Activated naive CD4-positive, alpha-beta T cell treated with anti-CD3 and anti-CD28 coated beads, Interleukin-2, amount 50 U/mL, for 72 hours (primary cell): ENCODE results near the gene ALS2CL. TPM values are rescaled to one million over a fixed set of nuclear protein-coding genes. Genes with fewer than 3 reads are reported as not detected.
A peak's percentile ranks its signal among the peaks of the same experiment; 100 is the strongest.

Experiments
- ATAC-seq, 2 donors: fragments of 150-1000 bp; cut with Tn5 transposase; 2 replicates each; pipeline ENCODE4 v1.10.0; 2021; ENCODE audit warnings: mild to moderate bottlenecking in 2 of 2, moderate library complexity in 2 of 2
- DNase-seq, 2 donors: peaks; one replicate each; pipeline ENCODE4 v3.0.0; 2021 to 2022; ENCODE audit warnings: low spot score in 2 of 2
- H3K27ac Mint-ChIP-seq, 2 donors: one replicate each; pipeline ENCODE4 v1.8.0; 2022; ENCODE audit warnings: mild to moderate bottlenecking in 2 of 2, mixed read lengths in 2 of 2
- H3K36me3 Mint-ChIP-seq, 2 donors: one replicate each; pipeline ENCODE4 v1.8.0; 2022; ENCODE audit warnings: mixed read lengths in 2 of 2
- H3K9me3 Mint-ChIP-seq, 2 donors: one replicate each; pipeline ENCODE4 v1.8.0; 2022; ENCODE audit warnings: mixed read lengths in 2 of 2
- total RNA-seq, 2 donors: library from RNA; stranded (reverse); gene quantifications; one replicate each; pipeline ENCODE4 v1.2.3, GENCODE V29; 2022

The ALS2CL gene
- total RNA-seq, 2 donors from 2014 or later, result 2.0 to 8.1 TPM

DNA sequence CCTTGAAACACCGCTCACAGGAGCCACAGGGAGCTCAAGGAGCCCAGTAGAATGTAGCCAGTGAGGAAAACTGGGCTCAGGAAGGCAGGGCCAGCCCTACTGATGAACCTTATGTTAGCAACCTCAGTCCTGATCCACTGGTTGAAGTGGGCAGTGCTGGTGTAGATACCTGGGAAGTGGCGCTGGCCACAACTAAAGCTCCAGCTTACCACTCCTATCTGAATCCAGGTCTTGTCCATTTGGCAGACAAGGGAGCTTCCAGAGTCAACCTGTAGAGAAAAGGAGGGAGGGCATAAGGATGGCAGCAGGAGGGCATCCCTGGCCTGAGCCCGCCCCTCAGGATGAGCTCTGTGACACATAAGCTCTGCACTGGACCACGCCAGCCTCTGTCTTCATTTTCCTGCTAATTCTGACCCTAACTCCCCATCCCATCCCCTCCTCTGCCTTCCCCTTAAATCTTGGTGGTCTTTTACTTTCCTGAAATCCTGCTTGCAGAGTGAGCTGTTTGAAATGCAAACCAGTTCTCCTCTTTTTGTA lies 26.3 kb upstream of the ALS2CL start:
- ATAC-seq (no peak), DNase-seq (no peak)
- Mint-ChIP-seq H3K36me3 (no peaks in the 10 kb centered on the region), H3K27ac (no peak overlapping the region), H3K9me3 (no peaks in the 10 kb centered on the region)

DNA sequence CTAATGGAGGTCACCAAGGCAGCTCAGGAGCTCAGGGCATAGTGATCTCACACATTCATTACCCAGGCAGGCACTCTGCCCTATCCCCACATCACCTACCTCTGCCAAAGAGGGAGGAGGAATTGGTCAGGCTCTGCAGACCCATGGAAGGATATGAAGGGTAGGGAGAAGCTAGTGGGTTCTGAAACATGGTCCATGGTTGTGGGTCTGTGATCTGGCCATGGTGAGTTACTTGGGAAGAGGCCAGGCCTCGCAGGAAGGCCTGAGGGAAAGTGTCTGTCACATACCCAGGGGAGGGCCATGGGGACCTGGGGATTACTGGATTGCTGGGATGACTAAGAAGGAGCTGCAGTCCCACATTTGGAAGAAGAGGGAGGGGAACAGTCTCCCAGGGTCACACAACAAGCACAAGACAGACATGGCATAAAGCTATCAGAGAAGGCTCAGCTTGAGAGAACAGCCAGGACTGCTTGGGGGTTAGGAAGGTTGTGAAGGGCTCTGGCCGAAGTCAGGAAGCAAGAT lies 25.6 kb upstream of the ALS2CL start:
- ATAC-seq (no peak), DNase-seq (no peak)
- Mint-ChIP-seq H3K36me3 (no peaks in the 10 kb centered on the region), H3K9me3 (no peaks in the 10 kb centered on the region), H3K27ac (no peak overlapping the region)

DNA sequence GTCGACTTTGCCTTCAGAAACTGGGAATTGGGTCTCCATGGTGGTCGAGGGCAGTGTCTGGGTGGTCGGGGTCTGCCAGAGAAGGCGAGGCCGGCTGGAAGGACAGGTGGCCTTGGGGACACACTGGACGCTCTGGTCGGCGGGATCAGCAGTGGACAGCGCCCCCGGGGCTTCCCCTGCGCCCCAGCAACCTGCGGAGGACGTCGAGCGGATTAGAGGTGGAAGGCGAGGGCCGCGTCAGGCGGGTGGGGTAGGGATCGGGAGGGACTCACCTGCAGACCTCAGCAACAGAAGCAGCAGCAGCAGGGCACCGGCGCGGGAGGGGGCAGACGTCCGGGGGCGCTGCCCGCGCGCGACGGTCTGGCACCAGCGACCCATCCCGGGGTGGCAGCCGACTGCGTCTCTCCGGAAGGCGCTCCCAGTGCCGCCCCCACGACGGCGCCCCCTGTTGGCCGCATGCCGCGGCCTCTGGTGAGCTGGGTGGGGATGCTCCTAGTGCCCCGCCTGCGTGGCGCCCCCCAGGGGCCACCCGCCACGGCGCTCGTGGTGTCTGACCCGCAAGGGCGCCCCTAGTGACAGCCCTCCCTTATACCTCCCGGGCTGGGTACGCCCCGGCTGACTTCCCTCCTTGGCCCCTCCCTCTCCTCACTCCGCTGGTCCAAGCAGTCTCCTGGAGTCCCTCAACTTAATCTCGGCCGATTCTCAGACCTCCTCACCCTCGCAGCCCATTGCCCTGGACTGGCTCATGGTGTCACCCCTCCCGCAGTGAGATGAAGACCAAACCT lies 24.2 kb upstream of the ALS2CL start, which contains the start of gene PRSS50:
Gene PRSS50, minus strand, starts transcription at position 423 of the 785 bp plus-strand sequence. Its CDS starts 45 bp downstream, at position 378.
- ATAC-seq (peak in 1 of 2 donors; percentile 82), DNase-seq (peak in 1 of 2 donors; percentile 56)
- Mint-ChIP-seq H3K36me3 (no peaks in the 10 kb centered on the region), H3K9me3 (no peaks in the 10 kb centered on the region), H3K27ac (no peak within 1 kb of the TSS)

DNA sequence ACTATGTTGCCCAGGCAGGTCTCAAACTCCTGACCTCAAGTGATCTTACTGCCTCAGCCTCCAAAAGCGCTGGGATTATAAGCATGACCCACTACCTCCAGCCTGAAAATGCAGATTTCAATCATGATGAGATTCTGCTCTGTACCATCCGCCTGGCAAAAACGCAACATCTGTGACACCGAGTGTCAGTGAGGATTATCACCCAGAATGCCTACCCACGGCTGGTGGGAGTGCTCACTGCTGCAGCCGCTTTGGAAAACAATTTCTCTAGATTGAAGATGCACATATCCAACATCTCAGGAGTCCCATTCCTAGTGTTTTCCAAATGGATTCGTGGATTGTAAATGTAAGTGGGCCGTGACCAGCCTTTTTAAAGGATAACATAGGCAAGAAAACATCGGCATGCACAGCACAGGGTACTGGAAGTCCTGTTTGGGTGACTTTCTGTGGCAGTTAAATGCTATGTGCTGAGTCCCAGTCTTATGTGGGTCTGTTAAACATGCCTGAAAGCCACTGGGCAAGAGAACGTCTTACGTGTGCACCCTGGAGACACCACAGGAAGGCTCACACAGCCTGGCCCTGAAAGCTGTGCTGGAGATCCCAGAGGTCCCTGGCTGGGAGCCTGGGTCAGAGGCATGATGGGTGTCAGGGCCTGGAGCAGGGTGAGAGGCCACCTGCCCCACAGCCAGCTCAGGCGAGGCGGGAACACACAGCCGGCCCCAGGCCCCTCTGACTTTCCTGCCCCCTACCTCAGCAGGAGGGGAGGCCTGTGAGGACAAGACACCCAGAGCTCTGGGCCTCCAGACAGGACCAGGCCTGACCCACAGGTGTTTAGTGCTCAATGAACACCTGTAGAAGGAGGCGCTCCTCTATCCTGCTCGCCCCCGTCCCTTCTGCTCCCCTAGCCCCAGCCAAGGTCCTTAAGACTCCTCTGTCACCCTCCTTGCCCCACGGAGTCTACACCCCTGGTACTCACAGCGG lies 23.3 kb upstream of the ALS2CL start:
- DNase-seq, result no peak
- H3K9me3 Mint-ChIP-seq, result no peaks in the 10 kb centered on the region

DNA sequence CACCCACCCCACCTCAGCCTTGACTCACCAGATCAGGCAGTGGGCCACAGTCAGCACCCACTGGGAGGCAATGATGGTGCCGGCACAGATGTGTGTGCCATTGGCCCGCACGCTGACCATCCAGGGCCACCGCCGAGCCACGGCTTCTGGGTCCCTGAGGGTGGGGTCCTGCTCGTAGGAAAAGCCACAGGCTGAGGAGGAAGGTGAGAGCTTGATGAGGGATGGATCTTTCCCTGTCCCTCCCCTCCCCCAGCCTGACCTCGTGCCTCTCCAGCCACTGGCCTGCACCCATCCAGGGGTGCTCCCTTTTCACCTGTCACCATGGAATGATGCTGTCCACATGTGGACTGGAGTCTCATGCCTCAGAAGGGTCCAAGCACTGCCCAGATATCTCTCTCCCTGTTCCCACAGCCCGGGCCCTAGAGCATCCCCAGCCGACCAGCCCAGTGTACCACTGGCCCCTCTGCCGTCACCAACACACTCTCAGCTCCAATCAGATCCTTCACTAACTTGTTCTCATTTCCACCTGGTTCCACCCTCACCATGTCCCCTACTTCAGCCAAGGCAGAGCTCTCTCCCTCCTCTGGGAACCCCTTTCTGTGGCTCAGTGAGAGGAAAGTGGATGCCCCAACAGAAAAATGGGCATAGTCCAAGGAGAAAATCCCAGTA lies 22.2 kb upstream of the ALS2CL start:
- no peaks in the 10 kb centered on the region for H3K9me3 Mint-ChIP-seq
- DNase-seq (no peak), ATAC-seq (no peak)
- H3K36me3 Mint-ChIP-seq, result no peaks in the 10 kb centered on the region
- no peak overlapping the region for H3K27ac Mint-ChIP-seq

More for the DNA sequence above, 23.3 kb upstream of the ALS2CL start:
- H3K27ac Mint-ChIP-seq, result no peak overlapping the region
- ATAC-seq, result no peak
- H3K36me3 Mint-ChIP-seq, result no peaks in the 10 kb centered on the region

DNA sequence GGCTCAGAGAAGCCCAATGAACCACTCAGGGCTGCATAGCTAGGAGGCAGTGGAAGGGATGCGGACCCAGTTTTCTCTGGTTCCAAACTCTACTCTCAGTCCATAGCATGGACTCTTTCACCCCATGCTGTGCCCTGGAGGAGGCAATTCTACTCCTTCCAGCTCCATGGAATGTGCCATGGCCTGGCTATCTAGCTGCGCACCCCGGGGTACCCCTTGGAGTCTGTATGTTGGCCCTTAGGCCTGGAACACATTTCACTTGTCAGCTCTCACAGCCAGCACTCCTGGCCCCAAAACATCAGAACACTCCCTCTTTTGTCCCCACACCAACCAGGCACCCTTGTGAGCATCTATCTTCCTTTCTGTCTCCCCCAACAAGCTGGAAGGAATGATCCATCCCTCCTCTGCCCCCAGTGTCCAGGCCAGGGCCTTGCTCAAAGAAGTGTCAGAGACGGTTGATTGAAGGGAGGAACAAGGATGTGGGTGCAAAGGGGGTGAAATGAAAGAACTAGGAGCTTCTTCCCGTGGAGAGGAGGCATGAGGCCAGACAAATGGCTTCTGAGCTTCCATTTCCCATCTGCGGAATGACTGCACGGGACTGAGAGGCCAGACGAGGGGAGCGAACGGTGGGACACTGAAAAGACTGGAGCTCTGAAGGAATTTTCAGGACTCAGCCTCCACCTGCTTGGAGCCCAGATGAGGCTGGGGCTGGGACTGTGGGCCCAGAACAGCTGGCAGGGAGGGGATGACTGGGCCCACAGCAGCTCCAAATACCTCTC lies 21.4 kb upstream of the ALS2CL start:
- Mint-ChIP-seq H3K36me3 (no peaks in the 10 kb centered on the region), H3K9me3 (no peaks in the 10 kb centered on the region), H3K27ac (no peak overlapping the region)
- DNase-seq (no peak), ATAC-seq (no peak)

DNA sequence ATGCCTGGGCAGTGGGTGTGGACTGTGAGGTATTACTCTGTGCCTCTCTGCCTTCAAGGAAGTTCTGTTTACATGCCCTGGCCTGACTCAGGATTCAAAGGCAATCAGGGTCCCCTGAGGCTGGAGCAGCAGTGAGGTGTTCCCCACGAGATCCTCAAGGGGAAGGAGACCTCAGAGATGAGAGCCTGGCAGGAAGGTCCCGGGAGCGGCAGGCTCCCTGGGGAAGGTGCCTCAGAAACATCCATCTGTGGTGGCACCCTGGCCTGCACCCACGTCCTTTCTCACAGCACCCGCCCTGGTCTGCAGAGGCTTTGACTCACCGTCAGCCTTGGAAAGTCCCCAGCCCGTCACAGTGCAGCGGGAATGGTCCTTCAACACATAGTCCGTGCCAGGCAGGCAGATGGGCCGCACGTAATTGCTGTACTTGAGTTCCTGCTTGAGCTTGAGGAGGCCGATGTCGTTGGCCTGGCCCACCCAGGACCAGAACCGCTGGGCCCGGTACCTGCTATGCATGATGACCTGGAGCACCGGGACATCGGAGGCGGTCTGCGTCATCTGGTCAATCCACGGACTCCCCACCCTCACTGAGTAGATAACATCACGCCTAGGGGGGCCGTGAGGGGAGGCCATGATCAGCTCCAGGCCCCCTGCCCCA lies 20.5 kb upstream of the ALS2CL start:
- no peak overlapping the region for H3K27ac Mint-ChIP-seq
- ATAC-seq (peak in 1 of 2 donors; percentile 53), DNase-seq (no peak)
- H3K36me3 Mint-ChIP-seq, result no peaks in the 10 kb centered on the region
- no peaks in the 10 kb centered on the region for H3K9me3 Mint-ChIP-seq

DNA sequence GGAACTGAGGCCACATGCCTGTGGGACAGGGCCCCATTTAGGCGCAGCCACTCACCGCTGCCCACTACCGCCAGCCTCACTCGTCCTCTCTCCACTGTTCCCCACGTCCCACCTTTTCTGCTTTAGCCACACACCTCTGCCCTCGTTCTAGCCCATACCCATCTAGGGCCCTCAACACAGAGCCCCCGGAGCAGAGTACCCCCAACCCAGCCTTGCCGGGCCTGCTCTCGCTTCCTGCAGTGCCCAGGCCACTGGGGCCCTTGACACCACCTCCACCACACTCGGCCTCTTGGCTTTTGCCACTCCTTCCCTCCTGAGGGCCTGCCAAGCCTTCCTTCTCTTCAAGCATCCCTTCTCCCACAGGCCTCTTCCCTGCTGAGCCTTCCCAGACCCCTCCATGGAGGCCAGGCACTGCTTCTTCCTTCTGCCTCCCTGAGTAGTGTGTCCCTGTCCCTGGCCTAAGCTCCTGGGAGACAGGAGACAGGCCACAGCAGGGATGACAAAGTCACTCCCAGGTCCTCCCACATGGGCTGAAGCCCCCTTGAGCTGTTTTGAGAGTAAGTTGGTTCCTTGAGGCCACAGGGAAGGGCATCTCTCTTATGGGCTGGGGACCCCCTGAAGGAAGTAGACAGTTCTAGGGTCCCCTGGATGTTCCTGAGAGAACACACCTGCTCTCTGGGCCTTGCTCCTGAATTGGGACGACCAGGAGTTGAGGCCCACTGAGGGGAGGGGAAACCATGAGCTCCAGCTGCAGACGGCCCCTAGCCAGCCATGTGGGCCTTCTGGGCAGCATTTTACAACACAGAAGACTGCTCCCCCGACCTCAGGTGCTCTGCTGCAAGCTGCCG lies 19.8 kb upstream of the ALS2CL start:
- ATAC-seq, result no peak

DNA sequence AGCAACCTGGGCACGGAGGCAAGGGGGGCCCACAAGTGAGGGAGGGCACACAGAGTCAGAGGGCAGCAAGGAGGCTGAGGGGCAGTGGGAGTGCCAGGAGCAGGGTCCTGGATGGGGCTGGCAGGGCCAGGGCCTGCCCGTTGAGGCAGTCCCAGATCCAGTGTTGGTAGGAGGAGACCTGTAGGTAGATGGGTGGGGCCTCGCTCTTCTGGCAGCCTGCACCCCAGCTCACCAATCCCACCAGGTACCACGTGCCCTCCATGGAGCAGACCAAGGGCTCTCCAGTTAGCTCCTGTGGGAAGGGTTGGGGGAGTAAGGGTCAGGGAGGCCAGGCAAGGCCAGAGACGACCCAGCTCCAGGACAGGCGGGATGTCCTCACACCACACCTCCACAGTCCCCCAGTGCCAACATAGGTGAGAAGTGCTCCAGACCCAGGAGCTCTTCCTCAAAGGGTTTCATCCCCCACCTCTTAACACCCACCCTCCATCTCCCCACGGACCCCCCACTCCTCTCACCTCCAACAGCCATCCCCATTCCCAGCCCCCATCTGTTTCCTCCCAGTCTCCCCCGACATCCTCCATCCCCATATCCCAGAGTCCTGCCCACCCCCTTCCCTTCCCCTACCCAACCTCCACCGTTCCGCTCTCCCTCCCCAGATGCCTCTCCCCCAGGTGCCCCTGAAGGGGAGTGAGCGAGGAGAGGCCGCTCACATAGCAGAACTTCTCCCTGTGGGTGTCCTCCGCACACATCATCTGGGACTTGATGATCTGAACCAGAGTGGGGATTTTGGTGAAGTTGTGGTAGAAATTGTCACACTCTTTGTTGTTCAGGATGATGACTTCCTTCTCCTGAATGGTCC lies 18.9 kb upstream of the ALS2CL start:
- no peaks in the 10 kb centered on the region for H3K36me3 Mint-ChIP-seq
- no peak for ATAC-seq
- H3K27ac Mint-ChIP-seq, result peak overlapping the region in 1 of 2 donors; percentile 38
- no peaks in the 10 kb centered on the region for H3K9me3 Mint-ChIP-seq
- DNase-seq, result no peak

More for the DNA sequence above, 19.8 kb upstream of the ALS2CL start:
- no peaks in the 10 kb centered on the region for H3K36me3 Mint-ChIP-seq
- H3K27ac Mint-ChIP-seq, result peak overlapping the region in 1 of 2 donors; percentile 65
- DNase-seq, result peak in 1 of 2 donors; percentile 52
- H3K9me3 Mint-ChIP-seq, result no peaks in the 10 kb centered on the region

- ATAC-seq (no peak), DNase-seq (no peak)
- Mint-ChIP-seq H3K27ac (peak overlapping the region in 1 of 2 donors; percentile 38), H3K9me3 (no peaks in the 10 kb centered on the region), H3K36me3 (no peaks in the 10 kb centered on the region)
These were observed 18.3 kb upstream of the ALS2CL start for GRCh38 chr3:46711760-46712159.

DNA sequence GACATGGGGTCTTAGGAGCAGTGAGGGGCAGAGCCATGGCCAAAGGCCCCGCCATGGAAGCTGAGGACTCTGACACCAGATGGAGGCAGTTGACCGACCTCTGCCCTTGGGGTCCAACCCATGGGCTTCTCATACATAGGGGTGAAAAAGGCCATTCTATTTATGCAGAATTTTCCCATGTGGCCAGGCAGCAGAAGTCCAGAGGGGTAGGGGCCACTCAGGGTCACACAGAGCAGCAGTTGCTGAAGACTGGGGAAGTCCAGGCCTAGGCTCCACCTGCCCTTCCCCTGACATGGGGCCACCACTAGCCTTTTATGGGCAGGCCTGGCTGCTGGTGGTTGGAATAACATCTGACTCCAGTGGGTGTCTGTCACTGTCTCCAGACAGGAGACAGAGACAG lies 17.8 kb upstream of the ALS2CL start:
- Mint-ChIP-seq H3K27ac (peak overlapping the region in 1 of 2 donors; percentile 38), H3K9me3 (no peaks in the 10 kb centered on the region), H3K36me3 (no peaks in the 10 kb centered on the region)
- no peak for DNase-seq
- ATAC-seq, result no peak

DNA sequence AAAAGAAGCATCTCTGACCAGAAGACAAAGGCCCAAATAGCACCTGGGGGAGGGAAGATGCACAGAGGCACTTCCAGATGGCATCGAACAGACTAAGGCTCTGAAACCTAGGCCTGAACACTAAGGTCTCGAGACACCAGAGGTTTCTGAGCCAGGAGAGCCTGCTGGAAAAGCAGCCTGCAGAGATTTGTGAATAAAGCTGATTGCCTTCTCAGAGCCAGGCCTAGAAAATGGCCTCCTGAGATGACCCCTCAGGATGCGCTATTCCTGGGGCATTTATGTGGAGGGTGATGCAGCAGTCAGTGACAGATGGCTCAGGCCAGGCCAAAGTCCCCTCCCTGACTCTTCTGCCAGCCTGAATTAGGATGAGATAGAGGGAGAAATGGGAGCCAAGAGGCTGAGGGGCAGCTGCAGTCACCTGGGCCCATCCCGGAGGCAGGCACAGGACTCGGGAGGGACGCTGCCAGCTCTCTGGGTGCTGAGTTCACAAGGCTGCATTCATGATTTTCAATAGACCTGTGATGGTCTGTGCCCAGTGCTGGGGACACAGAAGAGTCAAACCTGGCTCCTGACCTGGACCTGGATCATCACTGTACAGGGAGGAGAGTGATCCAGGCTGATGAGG lies 17.3 kb upstream of the ALS2CL start:
- ATAC-seq, result no peak
- no peak for DNase-seq
- Mint-ChIP-seq H3K27ac (peak overlapping the region in 1 of 2 donors; percentile 19), H3K36me3 (no peaks in the 10 kb centered on the region), H3K9me3 (no peaks in the 10 kb centered on the region)

- no peaks in the 10 kb centered on the region for H3K36me3 Mint-ChIP-seq
- no peak for ATAC-seq
- H3K9me3 Mint-ChIP-seq, result no peaks in the 10 kb centered on the region
- no peak for DNase-seq
- H3K27ac Mint-ChIP-seq, result no peak overlapping the region
These were observed 16.8 kb upstream of the ALS2CL start for GRCh38 chr3:46710229-46710628.
